MG63 (cell line): ENCODE results near the gene ATXN1. TPM values are rescaled to one million over a fixed set of nuclear protein-coding genes. Genes with fewer than 3 reads are reported as not detected.
"Not testable (repeated sequence)": the region's sequence is repeated elsewhere in the genome, so short reads cannot be mapped to it uniquely, and the experiment has no call there.

Experiments
- DNase-seq: peaks from one replicate; pipeline ENCODE4 v3.0.0-alpha.2; 2020
- H3K27me3 ChIP-seq: fragments of 250-450 bp; sonication (Bioruptor Pico); 2 replicates; pipeline ENCODE4 v1.5.1; 2020; ENCODE audit warnings: mild to moderate bottlenecking, moderate library complexity
- H3K36me3 ChIP-seq: fragments of 250-450 bp; sonication (Bioruptor Pico); 2 replicates; pipeline ENCODE4 v1.5.1; 2020; ENCODE audit warnings: mild to moderate bottlenecking, moderate library complexity
- H3K4me3 ChIP-seq: fragments of 250-450 bp; sonication (Bioruptor Pico); 2 replicates; pipeline ENCODE4 v1.5.1; 2020; ENCODE audit warnings: mild to moderate bottlenecking, moderate library complexity
- H3K9me3 ChIP-seq: fragments of 250-450 bp; sonication (Bioruptor Pico); 2 replicates; pipeline ENCODE4 v1.5.1; 2020; ENCODE audit warnings: mild to moderate bottlenecking, moderate library complexity
- total RNA-seq: library from RNA; depleted of rRNA; stranded (reverse); fragments of >200 nt; shearing (Covaris generic); gene quantifications from 2 replicates; pipeline ENCODE4 v1.2.3, GENCODE V29; 2014; ENCODE audit warnings: low replicate concordance

Gene ATXN1
- total RNA-seq, 1 experiment from 2014 or later, result 5.9 TPM

DNA sequence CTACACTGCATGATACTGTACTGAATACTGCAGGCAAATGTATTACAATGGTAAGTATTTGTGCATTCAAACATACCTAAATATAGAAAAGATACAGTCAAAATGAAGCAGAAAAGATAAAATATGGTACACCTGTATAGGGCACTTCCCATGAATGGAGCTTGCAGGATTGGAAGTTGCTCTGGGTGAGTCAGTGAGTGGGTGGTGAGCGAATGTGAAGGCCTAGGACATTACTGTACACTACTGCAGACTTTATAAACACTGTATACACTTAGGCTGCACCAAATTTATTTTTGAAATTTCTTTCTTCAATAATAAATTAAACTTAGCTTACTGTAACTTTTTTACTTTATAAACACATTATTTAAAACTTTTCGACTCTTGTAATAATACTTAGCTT, 213.1 kb downstream of the ATXN1 start:
- no peaks in the 10 kb centered on the region for H3K9me3 ChIP-seq
- H3K36me3 ChIP-seq, result no peaks in the 10 kb centered on the region
- no peaks in the 10 kb centered on the region for H3K27me3 ChIP-seq
- no peak overlapping the region for H3K4me3 ChIP-seq
- peak; percentile 27 for DNase-seq

DNA sequence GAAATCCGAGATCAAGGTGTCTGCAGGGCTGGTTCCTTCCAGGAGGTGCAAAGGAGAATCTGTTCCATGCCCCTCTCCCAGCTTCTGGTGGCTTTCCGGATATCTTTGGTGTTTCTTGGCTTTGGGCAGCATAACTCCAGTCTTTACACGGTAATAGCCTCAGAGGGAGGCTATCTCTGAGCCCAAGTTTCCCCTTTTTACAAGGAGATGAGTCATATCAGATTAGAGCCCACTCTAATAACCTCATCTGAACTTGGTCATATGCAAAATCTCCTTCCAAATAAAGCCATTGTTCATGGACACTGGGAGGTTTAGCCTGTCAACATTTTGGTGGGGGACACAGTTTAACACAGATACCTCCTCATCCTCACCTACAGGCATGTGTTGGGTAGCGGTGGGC, 213.7 kb downstream of the ATXN1 start:
- Histone ChIP-seq H3K4me3 (no peak overlapping the region), H3K36me3 (no peaks in the 10 kb centered on the region), H3K27me3 (no peaks in the 10 kb centered on the region), H3K9me3 (no peaks in the 10 kb centered on the region)
- DNase-seq, result no peak

DNA sequence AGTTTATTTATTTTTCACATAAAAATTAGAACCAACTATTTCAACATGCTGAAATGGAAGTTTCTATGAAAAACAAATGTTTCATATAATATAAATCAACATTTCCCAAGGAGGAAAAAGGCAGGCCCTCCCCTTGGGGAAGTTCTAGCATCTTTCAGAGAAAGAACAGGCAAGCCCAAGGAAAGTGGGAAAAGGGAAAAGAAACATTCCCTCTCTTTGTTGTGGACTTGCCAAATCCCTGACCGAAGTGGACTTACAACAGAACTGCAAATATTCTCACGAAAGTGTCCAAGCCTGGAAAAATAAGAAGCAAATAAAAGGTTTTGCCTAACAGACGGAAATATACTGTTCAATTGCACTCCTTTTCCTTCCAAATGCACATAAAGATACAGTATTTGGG, 214.4 kb downstream of the ATXN1 start:
- Histone ChIP-seq H3K27me3 (no peaks in the 10 kb centered on the region), H3K9me3 (no peaks in the 10 kb centered on the region), H3K4me3 (no peak overlapping the region), H3K36me3 (no peaks in the 10 kb centered on the region)
- no peak for DNase-seq

DNA sequence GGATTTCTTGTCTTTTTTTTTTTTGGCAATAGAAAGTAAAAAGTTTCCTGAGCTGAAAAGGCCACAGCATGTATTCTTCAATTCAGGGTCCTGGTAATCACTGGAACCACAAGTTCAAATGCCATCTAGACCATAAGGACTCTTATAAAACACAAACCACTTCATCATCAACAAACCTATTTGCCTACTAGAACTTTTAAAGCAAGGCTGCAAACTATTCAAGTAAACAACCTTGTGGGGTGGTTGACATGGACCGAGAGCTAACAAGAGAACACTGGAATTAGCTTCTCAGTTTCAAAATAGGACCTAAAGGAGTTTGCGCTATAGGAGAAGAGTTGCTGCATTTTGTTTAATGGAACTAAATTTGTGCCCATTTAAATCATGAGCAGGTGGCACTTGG, 215.9 kb downstream of the ATXN1 start:
- no peaks in the 10 kb centered on the region for H3K9me3 ChIP-seq
- H3K4me3 ChIP-seq, result no peak overlapping the region
- no peaks in the 10 kb centered on the region for H3K36me3 ChIP-seq
- no peak for DNase-seq
- no peaks in the 10 kb centered on the region for H3K27me3 ChIP-seq

DNA sequence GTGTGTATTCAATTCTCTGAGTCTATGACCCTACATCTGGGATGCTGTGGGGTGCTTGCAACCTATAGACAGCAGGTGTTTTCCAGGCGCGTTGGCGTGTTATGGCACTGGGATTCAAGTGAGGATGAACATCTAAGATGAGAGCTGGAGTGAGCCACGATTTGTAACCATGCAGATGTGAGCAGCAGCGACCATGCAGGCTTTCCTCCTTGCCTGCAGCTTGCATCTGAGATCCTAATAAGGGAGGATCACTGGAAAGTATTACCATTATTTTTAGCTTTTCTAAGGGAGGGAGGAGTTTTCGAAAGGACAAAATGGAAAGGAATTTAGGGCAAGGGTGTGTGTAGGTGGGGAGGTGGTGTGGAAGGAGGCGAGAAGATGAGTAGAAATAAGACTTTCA, 216.7 kb downstream of the ATXN1 start:
- Histone ChIP-seq H3K9me3 (no peaks in the 10 kb centered on the region), H3K36me3 (no peaks in the 10 kb centered on the region), H3K27me3 (no peaks in the 10 kb centered on the region), H3K4me3 (no peak overlapping the region)
- no peak for DNase-seq

DNA sequence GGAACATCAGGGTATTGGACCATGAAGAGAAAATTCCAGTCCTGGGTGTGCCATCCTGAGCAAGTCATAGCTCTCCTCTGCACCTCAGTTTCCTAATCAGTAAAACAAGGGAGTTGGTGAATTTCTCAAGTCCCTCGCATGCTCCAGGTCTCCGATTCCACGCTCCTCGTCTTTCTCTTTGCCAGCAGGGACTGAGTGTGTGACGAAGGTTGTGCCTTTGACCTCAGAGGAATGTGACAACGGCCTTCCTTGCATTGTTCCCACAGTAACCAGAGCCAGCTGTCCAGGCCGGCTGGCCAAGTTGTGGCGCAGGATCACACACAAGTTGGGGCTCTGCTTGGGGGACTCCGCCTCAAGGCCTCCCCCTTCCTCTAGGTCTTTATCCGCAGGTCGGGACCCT, 217.3 kb downstream of the ATXN1 start:
- DNase-seq, result no peak
- H3K27me3 ChIP-seq, result no peaks in the 10 kb centered on the region

DNA sequence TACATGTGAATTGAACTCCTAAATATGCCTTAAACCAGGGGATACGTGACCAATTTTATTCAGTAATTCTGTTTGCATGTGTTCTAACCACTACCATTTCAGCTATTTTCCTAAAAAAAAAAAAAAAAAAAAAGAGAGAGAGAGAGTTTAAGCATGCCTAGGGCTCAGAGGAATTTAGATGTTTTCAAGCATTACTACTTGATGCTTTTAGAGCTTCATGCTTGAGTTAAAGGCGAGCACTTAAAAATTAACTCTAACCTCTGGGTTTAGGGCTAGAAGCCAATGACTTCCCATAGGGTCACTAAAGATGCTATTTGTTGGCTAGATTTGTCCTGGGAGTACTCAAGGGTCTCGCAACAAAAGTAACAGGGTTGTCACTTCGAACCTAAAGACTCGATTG, 217.7 kb downstream of the ATXN1 start:
- Histone ChIP-seq H3K36me3 (no peaks in the 10 kb centered on the region), H3K9me3 (no peaks in the 10 kb centered on the region), H3K4me3 (no peak overlapping the region), H3K27me3 (no peaks in the 10 kb centered on the region)
- no peak for DNase-seq

More for the DNA sequence above, 217.3 kb downstream of the ATXN1 start:
- Histone ChIP-seq H3K9me3 (no peaks in the 10 kb centered on the region), H3K4me3 (no peak overlapping the region), H3K36me3 (no peaks in the 10 kb centered on the region)

DNA sequence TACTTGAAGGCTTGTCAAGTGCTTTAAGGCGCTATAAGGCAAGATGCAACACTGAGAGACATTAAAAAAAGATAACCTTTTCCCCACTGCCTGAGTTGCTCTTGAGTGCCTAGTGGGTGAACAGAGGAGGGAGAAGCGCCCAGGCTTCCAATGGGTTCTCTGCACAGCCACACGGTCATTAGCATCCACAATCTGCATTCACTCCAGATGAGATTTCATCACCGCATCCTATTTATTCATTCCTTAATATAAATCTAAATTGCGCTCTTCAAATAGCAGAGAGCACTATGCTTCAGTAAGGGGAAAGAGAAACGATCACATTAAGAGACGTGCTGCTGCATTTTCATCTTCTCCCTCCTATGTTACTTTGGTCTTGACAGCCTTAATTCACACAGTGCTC, 219.2 kb downstream of the ATXN1 start:
- no peak for DNase-seq

DNA sequence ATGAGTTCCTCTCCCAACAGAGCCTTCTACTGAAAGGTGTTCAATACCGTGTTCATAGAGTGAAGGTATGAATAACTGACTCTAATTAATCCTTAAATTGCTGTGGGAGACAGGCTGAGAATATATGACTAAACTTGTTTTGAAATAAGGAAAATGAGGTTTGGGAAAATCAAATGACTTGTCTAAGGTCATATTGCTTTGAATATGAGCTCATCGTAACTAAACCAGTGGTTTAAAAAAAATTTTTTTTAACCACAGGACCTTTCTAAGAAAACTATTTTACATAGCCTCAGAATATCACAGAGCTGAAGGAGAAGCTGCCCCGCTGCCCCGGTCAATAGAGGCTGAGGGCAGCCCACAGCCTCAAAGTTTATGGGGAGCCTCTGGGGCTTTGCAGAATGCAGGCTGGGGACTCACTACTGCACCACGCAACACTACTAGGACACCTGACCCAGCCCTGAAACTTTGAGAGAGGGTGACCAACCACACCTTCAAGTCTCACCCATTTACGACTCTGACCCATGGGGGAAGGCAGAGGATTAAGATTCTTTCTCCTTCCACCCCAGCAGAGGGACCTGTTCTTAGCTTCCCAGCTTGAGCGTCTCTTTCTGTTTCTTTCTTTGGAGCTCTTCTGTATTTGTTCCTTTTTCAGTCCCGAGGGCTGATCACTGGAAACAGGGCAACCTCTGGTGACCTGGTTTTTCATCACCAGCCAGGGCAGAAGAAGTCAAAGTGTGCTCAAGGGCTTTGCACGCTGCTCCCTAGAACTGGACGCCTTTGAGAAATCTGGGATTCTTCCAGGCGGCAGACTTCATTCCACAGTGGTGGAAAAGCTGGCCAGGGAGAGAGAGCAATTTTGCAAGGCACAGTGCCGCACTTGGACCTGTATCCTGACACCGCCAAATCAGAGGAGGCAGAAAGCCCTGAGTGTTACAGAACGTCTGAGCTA, 220.2 kb downstream of the ATXN1 start:
- DNase-seq, result no peak
- no peaks in the 10 kb centered on the region for H3K36me3 ChIP-seq
- no peaks in the 10 kb centered on the region for H3K9me3 ChIP-seq
- no peak overlapping the region for H3K4me3 ChIP-seq
- H3K27me3 ChIP-seq, result no peaks in the 10 kb centered on the region

More for the DNA sequence above, 219.2 kb downstream of the ATXN1 start:
- no peak overlapping the region for H3K4me3 ChIP-seq
- H3K36me3 ChIP-seq, result no peaks in the 10 kb centered on the region
- H3K9me3 ChIP-seq, result no peaks in the 10 kb centered on the region
- H3K27me3 ChIP-seq, result no peaks in the 10 kb centered on the region

DNA sequence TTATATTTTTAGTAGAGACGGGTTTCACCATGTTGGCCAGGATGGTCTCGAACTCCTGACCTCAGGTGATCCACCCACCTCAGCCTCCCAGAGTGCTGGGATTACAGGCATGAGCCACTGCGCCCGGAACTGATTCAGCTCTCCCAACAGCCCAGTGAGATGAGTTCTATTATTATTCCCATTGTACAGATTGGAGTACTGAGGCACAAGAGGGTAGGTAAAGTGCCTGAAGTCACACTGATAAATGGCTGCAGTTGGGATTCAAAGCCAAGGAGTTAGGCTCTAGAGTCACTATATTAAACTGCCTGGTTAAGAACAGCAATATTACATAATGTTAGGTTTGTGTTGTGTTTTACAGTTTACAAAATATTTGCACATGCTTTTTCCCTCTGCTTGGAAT, 220.9 kb downstream of the ATXN1 start:
- H3K4me3 ChIP-seq, H3K27me3 ChIP-seq, H3K9me3 ChIP-seq, DNase-seq, H3K36me3 ChIP-seq: not testable (repeated sequence)

DNA sequence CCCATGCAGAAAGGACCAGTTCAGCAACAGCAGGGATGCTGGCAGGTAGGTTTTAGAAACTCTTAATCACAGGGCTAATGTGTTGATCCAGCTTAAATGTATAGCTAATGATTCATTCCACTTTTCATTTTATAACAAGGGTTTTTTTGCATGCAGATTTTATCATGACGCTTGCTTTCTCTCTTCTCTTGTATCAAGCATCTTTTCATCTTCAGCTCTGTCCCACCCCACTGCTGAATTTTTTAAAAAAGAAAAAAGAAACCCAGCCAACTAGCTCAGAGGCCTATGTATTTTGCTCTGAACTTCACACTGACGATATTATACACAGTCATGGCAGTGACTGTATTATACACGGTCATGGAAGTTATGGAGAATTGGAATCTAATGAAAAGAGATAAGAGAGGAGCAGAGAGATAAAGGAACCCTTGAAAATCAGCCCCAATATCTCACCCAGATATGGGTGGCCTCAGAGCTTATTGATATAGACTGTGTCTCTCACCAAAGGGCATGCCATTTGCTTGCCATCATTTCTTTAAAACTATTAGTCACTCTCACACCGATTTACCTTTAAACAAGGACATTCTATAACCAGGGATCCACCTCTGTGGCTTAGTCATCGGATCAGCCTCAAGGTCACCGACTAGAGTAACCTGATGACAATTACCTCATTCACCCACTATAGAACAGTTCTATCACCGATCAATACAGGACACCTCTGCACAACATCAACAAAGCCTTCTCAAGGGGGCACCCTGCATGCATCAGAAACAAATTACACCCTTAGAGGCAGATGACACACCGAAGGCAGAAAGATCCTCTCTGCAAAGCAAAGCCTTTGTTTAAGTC, 222.0 kb downstream of the ATXN1 start:
- Histone ChIP-seq H3K9me3 (no peaks in the 10 kb centered on the region), H3K36me3 (no peaks in the 10 kb centered on the region), H3K27me3 (no peaks in the 10 kb centered on the region), H3K4me3 (no peak overlapping the region)
- no peak for DNase-seq

DNA sequence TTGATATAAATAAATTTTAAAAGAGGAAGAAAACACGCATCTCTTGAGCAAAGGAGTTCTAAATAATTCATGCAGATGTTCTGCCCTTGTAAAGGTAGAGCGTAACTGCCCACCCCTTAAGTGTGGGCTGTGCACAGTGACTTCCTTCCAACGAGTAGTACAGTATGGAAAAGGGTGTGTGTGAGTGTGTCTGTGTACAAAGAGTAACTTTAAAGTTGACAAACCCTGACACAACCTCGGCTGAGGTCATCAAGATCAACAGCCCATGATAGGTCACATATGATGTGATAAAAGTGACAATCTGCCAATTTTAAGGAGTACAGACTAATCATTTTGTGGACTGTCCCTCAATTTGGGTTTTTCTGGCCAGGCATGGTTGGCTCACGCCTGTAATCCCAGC, 225.7 kb downstream of the ATXN1 start:
- H3K27me3 ChIP-seq, result no peaks in the 10 kb centered on the region
- no peak overlapping the region for H3K4me3 ChIP-seq

DNA sequence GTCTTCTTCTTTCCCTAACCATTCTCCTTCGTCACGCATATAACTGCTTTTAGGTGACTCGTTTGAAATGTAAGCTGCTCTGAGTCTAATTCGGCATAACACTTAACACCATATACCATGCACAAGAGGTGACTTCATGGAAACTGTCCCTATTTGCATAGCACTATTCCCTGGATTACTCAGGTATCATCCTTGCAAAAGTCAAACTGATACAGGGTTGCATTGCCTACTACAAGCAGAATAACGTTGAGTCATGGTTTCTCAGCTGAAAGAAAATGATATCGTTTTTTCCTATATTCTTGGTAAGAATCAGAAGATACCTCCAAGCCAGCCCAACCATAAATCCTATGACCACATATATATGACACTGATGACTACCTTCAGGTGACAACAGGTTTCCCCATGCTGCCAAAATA, 227.5 kb downstream of the ATXN1 start:
- DNase-seq, result no peak
- H3K4me3 ChIP-seq, result no peak overlapping the region
- H3K27me3 ChIP-seq, result no peaks in the 10 kb centered on the region
- H3K36me3 ChIP-seq, result no peaks in the 10 kb centered on the region
- no peaks in the 10 kb centered on the region for H3K9me3 ChIP-seq

More for the DNA sequence above, 225.7 kb downstream of the ATXN1 start:
- no peak for DNase-seq
- H3K9me3 ChIP-seq, result no peaks in the 10 kb centered on the region
- H3K36me3 ChIP-seq, result no peaks in the 10 kb centered on the region

DNA sequence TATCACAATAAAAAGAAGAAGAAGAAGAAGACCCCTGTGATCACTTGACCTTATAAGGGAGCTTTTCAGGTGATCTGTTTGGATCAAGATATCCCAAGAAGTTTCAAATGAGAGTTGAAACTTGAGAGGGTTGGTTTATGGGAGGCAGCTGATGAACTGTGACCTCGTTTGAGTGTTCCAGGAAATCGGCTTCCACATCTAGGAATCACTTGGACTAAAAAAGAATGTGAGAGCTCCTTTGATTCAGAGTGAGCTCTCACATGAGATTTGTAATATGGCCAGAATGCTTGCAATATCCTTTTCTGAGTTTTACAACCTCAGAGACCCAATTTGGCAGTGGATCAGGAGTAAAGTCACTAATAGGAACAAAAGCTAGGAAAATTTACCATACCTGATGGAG, 228.1 kb downstream of the ATXN1 start:
- no peaks in the 10 kb centered on the region for H3K36me3 ChIP-seq
- H3K27me3 ChIP-seq, result no peaks in the 10 kb centered on the region
- H3K4me3 ChIP-seq, result no peak overlapping the region
- H3K9me3 ChIP-seq, result no peaks in the 10 kb centered on the region
- no peak for DNase-seq

DNA sequence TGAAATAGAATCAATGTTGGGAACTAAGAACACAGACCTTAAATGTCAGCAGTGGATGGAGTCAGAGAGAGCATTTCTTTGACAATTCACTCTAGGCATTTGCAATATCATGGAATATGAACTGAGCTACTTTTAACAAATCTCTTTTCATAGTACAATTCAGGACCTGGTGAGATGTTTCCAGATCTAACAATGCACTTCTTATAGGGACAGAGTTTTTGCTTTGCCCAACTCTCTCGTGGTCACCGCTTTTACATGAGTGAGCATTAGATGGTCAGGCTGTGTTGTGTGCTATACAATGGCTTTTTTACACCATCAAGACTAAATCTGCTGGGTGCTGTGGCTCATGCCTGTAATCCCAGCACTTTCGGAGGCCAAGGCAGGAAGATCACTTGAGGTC, 233.6 kb downstream of the ATXN1 start:
- Histone ChIP-seq H3K9me3 (no peaks in the 10 kb centered on the region), H3K27me3 (no peaks in the 10 kb centered on the region), H3K36me3 (no peaks in the 10 kb centered on the region), H3K4me3 (no peak overlapping the region)
- no peak for DNase-seq

DNA sequence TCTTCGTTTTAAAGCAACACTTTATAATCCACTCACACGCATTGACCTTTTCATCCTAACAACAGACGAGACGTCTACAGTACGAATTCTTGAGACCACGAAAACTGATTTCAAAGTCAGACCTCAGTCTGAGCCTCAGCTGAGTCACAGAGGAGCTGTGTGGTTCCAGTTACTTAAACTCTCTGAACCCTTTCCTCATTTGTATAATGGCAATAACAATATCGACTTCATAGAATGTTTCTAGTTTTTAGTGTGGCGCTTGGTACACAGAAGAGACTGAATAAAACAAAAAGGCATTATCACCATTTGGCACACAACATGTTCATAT, 236.9 kb downstream of the ATXN1 start:
- no peaks in the 10 kb centered on the region for H3K9me3 ChIP-seq
- no peaks in the 10 kb centered on the region for H3K36me3 ChIP-seq
- H3K4me3 ChIP-seq, result no peak overlapping the region
- H3K27me3 ChIP-seq, result no peaks in the 10 kb centered on the region
- peak; percentile 4 for DNase-seq

DNA sequence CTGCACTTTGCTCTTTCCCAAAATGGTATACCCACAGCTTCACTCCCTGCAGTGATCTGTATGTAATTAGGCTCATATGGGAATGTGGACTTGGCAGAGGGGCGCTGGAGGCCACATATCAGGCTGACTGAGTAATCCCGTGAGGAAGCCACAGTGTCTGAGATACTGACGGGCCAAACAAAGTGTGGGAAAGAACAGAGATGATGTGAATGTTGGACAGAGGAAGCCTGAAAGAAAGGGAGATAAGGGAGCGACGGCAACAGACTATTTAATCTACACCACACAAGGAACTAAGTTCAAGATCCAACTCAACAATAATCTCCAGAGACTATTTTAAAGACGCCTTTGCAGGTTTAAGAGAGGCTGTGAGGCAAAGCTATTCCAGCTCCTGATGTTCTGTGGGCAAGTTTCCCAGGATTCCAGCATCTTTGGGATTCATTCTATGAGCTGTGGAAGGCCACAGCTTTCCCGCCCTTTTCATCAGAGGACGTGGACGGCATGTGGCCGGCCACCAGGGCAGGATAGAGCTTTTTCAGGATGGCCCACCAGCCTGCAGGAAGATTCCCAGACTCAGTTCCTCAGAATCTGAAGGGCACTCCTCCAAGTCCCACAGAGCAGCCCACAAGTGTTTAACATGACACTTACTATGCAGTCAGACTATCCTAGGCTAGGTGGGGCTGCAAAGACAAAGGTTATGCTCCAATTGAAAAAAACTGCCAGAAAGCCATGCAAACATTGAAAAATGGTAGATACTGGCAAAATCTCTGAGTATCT, 237.5 kb downstream of the ATXN1 start:
- Histone ChIP-seq H3K36me3 (no peaks in the 10 kb centered on the region), H3K9me3 (no peaks in the 10 kb centered on the region), H3K4me3 (no peak overlapping the region), H3K27me3 (no peaks in the 10 kb centered on the region)
- peak; percentile 75 for DNase-seq
